ENCODE measurements around the gene TRIL. TPM values are rescaled to one million over a fixed set of nuclear protein-coding genes. Genes with fewer than 3 reads are reported as not detected.

TRIL gene
- total and polyA plus RNA-seq, 2 experiments from 2014 or later = 0.95 to 4.5 TPM

DNA sequence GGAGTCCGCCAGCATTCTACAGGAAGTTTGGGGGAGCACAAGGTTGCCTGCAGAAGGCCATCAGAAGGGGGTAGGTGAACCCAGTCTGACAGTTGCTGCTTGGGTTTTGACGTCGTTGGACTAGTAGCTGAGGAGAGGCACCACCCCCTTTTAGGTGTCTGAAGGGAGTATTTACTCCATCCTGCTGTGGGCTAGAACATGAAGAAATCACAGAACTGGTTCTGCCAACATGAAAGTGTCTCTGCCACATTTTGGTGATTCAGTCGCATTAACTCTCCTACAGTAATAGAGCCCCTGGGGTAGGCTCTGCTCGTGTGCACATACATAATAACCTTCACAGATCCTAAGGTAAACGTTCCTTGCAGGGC lies 834 bp upstream of the TRIL start:
- Mint-ChIP-seq H3K27me3 (ENCODE audit: insufficient read depth, low read depth, poor library complexity) (peaks cover 46% of the 10 kb centered on the region), H3K9me3 (no peaks in the 10 kb centered on the region), H3K27ac (no peak overlapping the region), H3K4me1 (peaks cover 45% of the 10 kb centered on the region), H3K36me3 (ENCODE audit: low read depth) (no peaks in the 10 kb centered on the region), H3K4me3 (peak overlapping the region; percentile 75)
- Histone ChIP-seq H2AFZ (peak overlapping the region; percentile 99), H3K79me2 (replicated peaks; ENCODE audit: insufficient read depth) (no peaks in the 10 kb centered on the region), H3F3A (replicated peaks; ENCODE audit: low read depth) (0 out of 2 replicates have a peak, but pooled peaks cover 11% of the 10 kb centered on the region), H3K4me2 (peak overlapping the region; percentile 87), H3K4me1 (ENCODE audit: insufficient read depth) (peaks cover 29% of the 10 kb centered on the region), H3K4me3 (peak overlapping the region; percentile 70), H3K9me2 (ENCODE audit: insufficient read depth) (no peaks in the 10 kb centered on the region), H3K27me3 (ENCODE audit: insufficient read depth) (peaks cover 69% of the 10 kb centered on the region), H4K20me1 (replicated peaks; ENCODE audit: insufficient read depth) (no peaks in the 10 kb centered on the region; the same call in 1 of the 2 replicates), H3K36me3 (ENCODE audit: insufficient read depth) (no peaks in the 10 kb centered on the region), H3K27ac (ENCODE audit: low read depth) (no peak overlapping the region)
- no peak for TF ChIP-seq JUNB (IDR thresholded peaks at IDR 0.05; ENCODE audit: unreplicated experiment)
- TF ChIP-seq, protein P1, sequence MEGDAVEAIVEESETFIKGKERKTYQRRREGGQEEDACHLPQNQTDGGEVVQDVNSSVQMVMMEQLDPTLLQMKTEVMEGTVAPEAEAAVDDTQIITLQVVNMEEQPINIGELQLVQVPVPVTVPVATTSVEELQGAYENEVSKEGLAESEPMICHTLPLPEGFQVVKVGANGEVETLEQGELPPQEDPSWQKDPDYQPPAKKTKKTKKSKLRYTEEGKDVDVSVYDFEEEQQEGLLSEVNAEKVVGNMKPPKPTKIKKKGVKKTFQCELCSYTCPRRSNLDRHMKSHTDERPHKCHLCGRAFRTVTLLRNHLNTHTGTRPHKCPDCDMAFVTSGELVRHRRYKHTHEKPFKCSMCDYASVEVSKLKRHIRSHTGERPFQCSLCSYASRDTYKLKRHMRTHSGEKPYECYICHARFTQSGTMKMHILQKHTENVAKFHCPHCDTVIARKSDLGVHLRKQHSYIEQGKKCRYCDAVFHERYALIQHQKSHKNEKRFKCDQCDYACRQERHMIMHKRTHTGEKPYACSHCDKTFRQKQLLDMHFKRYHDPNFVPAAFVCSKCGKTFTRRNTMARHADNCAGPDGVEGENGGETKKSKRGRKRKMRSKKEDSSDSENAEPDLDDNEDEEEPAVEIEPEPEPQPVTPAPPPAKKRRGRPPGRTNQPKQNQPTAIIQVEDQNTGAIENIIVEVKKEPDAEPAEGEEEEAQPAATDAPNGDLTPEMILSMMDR (conservative IDR thresholded peaks at IDR 0.05; ENCODE audit: low read depth in 2 of 2) = no peak
- no peak for TF ChIP-seq CREB1 (CRISPR knock-in tag; IDR thresholded peaks at IDR 0.05; ENCODE audit: low read depth)
- no peak for TF ChIP-seq ZNF114 (CRISPR knock-in tag; IDR thresholded peaks at IDR 0.05)
- TF ChIP-seq EZH2phosphoT487 (IDR thresholded peaks at IDR 0.05; ENCODE audit: unreplicated experiment) = no peak
- TF ChIP-seq STAT1 (IDR thresholded peaks at IDR 0.05; ENCODE audit: unreplicated experiment) = no peak
- no peak for TF ChIP-seq ZNF331 (CRISPR knock-in tag; IDR thresholded peaks at IDR 0.05; ENCODE audit: low read depth)
- no peak for TF ChIP-seq NANOG (IDR thresholded peaks at IDR 0.05; ENCODE audit: borderline replicate concordance)
- TF ChIP-seq, protein P2, sequence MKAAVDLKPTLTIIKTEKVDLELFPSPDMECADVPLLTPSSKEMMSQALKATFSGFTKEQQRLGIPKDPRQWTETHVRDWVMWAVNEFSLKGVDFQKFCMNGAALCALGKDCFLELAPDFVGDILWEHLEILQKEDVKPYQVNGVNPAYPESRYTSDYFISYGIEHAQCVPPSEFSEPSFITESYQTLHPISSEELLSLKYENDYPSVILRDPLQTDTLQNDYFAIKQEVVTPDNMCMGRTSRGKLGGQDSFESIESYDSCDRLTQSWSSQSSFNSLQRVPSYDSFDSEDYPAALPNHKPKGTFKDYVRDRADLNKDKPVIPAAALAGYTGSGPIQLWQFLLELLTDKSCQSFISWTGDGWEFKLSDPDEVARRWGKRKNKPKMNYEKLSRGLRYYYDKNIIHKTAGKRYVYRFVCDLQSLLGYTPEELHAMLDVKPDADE (IDR thresholded peaks at IDR 0.05) = no peak
- TF ChIP-seq, protein P3, sequence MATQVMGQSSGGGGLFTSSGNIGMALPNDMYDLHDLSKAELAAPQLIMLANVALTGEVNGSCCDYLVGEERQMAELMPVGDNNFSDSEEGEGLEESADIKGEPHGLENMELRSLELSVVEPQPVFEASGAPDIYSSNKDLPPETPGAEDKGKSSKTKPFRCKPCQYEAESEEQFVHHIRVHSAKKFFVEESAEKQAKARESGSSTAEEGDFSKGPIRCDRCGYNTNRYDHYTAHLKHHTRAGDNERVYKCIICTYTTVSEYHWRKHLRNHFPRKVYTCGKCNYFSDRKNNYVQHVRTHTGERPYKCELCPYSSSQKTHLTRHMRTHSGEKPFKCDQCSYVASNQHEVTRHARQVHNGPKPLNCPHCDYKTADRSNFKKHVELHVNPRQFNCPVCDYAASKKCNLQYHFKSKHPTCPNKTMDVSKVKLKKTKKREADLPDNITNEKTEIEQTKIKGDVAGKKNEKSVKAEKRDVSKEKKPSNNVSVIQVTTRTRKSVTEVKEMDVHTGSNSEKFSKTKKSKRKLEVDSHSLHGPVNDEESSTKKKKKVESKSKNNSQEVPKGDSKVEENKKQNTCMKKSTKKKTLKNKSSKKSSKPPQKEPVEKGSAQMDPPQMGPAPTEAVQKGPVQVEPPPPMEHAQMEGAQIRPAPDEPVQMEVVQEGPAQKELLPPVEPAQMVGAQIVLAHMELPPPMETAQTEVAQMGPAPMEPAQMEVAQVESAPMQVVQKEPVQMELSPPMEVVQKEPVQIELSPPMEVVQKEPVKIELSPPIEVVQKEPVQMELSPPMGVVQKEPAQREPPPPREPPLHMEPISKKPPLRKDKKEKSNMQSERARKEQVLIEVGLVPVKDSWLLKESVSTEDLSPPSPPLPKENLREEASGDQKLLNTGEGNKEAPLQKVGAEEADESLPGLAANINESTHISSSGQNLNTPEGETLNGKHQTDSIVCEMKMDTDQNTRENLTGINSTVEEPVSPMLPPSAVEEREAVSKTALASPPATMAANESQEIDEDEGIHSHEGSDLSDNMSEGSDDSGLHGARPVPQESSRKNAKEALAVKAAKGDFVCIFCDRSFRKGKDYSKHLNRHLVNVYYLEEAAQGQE (IDR thresholded peaks at IDR 0.05; ENCODE audit: unreplicated experiment) = no peak
- TF ChIP-seq, protein P4, sequence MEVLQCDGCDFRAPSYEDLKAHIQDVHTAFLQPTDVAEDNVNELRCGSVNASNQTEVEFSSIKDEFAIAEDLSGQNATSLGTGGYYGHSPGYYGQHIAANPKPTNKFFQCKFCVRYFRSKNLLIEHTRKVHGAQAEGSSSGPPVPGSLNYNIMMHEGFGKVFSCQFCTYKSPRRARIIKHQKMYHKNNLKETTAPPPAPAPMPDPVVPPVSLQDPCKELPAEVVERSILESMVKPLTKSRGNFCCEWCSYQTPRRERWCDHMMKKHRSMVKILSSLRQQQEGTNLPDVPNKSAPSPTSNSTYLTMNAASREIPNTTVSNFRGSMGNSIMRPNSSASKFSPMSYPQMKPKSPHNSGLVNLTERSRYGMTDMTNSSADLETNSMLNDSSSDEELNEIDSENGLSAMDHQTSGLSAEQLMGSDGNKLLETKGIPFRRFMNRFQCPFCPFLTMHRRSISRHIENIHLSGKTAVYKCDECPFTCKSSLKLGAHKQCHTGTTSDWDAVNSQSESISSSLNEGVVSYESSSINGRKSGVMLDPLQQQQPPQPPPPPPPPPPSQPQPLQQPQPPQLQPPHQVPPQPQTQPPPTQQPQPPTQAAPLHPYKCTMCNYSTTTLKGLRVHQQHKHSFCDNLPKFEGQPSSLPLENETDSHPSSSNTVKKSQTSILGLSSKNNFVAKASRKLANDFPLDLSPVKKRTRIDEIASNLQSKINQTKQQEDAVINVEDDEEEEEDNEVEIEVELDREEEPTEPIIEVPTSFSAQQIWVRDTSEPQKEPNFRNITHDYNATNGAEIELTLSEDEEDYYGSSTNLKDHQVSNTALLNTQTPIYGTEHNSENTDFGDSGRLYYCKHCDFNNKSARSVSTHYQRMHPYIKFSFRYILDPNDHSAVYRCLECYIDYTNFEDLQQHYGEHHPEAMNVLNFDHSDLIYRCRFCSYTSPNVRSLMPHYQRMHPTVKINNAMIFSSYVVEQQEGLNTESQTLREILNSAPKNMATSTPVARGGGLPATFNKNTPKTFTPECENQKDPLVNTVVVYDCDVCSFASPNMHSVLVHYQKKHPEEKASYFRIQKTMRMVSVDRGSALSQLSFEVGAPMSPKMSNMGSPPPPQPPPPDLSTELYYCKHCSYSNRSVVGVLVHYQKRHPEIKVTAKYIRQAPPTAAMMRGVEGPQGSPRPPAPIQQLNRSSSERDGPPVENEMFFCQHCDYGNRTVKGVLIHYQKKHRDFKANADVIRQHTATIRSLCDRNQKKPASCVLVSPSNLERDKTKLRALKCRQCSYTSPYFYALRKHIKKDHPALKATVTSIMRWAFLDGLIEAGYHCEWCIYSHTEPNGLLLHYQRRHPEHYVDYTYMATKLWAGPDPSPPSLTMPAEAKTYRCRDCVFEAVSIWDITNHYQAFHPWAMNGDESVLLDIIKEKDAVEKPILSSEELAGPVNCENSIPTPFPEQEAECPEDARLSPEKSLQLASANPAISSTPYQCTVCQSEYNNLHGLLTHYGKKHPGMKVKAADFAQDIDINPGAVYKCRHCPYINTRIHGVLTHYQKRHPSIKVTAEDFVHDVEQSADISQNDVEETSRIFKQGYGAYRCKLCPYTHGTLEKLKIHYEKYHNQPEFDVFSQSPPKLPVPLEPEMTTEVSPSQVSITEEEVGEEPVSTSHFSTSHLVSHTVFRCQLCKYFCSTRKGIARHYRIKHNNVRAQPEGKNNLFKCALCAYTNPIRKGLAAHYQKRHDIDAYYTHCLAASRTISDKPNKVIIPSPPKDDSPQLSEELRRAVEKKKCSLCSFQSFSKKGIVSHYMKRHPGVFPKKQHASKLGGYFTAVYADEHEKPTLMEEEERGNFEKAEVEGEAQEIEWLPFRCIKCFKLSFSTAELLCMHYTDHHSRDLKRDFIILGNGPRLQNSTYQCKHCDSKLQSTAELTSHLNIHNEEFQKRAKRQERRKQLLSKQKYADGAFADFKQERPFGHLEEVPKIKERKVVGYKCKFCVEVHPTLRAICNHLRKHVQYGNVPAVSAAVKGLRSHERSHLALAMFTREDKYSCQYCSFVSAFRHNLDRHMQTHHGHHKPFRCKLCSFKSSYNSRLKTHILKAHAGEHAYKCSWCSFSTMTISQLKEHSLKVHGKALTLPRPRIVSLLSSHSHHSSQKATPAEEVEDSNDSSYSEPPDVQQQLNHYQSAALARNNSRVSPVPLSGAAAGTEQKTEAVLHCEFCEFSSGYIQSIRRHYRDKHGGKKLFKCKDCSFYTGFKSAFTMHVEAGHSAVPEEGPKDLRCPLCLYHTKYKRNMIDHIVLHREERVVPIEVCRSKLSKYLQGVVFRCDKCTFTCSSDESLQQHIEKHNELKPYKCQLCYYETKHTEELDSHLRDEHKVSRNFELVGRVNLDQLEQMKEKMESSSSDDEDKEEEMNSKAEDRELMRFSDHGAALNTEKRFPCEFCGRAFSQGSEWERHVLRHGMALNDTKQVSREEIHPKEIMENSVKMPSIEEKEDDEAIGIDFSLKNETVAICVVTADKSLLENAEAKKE (CRISPR knock-in tag; IDR thresholded peaks at IDR 0.05) = no peak
- DNase-seq (ENCODE audit: low spot score) (no peak), ATAC-seq (no peak)

Measured in GM23338 (cell line).